Measurements from ENCODE around the gene EVC2. TPM values are rescaled to one million over a fixed set of nuclear protein-coding genes. Genes with fewer than 3 reads are reported as not detected.

Gene EVC2
- total and polyA plus RNA-seq, 12 donors, result 0.66 to 3.4 (median 1.7) TPM

DNA sequence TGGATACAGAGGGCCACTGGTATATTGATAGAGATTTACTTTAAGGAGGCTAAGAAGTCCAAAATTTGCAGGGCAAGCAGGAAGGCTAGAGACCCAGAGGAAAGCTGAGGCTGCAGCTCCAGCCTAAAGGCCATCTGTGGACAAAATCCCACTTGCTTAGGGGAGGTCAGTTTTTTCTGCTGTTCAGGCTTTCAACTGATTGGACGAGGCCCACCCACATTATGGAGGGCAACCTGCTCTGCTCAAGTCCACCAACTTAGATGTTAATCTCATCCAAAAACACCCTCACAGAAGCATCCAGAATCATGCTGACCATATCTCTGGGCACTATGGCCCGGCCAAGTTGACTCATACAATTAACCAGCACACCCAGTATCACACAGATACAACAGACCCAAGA, 176.3 kb downstream of the EVC2 start:
- 92 to 100% (median 99%) methylated on average over 1 to 2 of the region's 2 CpGs for WGBS, 4 donors

DNA sequence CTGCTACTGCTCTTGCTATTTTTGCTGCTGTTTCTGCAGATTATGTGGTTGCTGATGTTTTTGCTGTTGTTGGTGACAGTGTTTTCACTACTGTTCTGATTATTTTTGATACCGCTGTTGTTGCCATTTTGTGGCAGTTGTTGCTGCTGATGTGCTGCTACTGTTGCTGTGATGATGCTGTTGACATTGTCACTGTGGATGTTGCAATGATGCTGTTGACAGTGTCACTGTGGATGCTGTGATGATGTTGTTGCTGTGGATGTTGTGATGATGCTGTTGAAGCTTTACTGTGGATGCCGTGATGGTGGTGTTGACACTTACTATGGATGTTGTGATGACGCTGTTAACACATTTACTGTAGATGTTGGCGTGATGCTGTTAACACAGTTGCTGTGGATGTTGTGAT, 180.3 kb downstream of the EVC2 start:
- intact Hi-C loops (cut with DNase I), result no loop called here
- H3K36me3 ChIP-seq (replicated peaks in 1 of 2), result no peaks in the 10 kb centered on the region
- H3K9me3 ChIP-seq (replicated peaks in 1 of 3), result no peaks in the 10 kb centered on the region
- H3K4me3 ChIP-seq, result no peak overlapping the region
- WGBS, 4 donors, result 93 to 98% (median 94%) methylated on average over 4 of the region's 4 CpGs
- no peak for TF ChIP-seq POLR2A (IDR thresholded peaks at IDR 0.05)
- no peak for DNase-seq
- H3K27ac ChIP-seq, result no peak overlapping the region
- peaks cover 0 to 11% of the 10 kb centered on the region in 2 donors for H3K4me1 ChIP-seq (replicated peaks in 1 of 2)
- H3K27me3 ChIP-seq, result no peaks in the 10 kb centered on the region

More for the DNA sequence above, 176.3 kb downstream of the EVC2 start:
- H3K27me3 ChIP-seq, result no peaks in the 10 kb centered on the region
- H3K4me3 ChIP-seq, result no peak overlapping the region
- no peaks in the 10 kb centered on the region for H3K9me3 ChIP-seq (replicated peaks in 1 of 3)
- no peak overlapping the region for H3K27ac ChIP-seq
- no peaks in the 10 kb centered on the region for H3K36me3 ChIP-seq (replicated peaks in 1 of 2)
- intact Hi-C loops (cut with DNase I), result no loop called here
- TF ChIP-seq, protein P1, sequence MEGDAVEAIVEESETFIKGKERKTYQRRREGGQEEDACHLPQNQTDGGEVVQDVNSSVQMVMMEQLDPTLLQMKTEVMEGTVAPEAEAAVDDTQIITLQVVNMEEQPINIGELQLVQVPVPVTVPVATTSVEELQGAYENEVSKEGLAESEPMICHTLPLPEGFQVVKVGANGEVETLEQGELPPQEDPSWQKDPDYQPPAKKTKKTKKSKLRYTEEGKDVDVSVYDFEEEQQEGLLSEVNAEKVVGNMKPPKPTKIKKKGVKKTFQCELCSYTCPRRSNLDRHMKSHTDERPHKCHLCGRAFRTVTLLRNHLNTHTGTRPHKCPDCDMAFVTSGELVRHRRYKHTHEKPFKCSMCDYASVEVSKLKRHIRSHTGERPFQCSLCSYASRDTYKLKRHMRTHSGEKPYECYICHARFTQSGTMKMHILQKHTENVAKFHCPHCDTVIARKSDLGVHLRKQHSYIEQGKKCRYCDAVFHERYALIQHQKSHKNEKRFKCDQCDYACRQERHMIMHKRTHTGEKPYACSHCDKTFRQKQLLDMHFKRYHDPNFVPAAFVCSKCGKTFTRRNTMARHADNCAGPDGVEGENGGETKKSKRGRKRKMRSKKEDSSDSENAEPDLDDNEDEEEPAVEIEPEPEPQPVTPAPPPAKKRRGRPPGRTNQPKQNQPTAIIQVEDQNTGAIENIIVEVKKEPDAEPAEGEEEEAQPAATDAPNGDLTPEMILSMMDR (IDR thresholded peaks at IDR 0.05), result no peak
- no peak for TF ChIP-seq POLR2A (IDR thresholded peaks at IDR 0.05)
- no peak for DNase-seq
- H3K4me1 ChIP-seq (replicated peaks in 1 of 2), result no peaks in the 10 kb centered on the region

DNA sequence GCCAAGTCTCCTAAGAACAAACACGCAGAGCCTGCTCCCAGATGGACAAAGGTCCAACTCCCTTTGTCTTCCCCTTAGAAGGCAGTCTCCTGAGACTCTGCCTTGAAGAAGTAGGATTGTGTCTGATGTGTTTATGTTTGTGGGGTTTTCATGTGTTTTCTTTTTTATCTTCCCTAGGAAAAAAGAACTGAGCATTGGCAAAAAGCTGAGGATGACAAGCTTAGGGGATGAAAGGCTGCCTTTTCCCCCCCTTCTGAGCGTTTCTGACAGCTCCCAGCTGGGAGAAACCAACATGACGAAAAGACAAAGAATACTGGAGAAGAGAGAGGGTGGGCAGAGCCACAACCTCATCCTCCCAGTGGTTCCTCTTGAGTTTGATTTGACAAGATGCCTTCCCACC, 181.1 kb downstream of the EVC2 start:
- DNase-seq, result no peak
- intact Hi-C loops (cut with DNase I), result no loop called here
- Histone ChIP-seq H3K4me1 (replicated peaks in 1 of 2) (peaks cover 0 to 11% of the 10 kb centered on the region in 2 donors), H3K27me3 (no peaks in the 10 kb centered on the region), H3K27ac (no peak overlapping the region), H3K4me3 (no peak overlapping the region), H3K36me3 (replicated peaks in 1 of 2) (no peaks in the 10 kb centered on the region), H3K9me3 (replicated peaks in 1 of 3) (no peaks in the 10 kb centered on the region)
- no peak for TF ChIP-seq POLR2A (IDR thresholded peaks at IDR 0.05)
- TF ChIP-seq, protein P1 (IDR thresholded peaks at IDR 0.05), result no peak
- WGBS, 4 donors, result 54 to 86% (median 73%) methylated on average over 3 of the region's 3 CpGs

DNA sequence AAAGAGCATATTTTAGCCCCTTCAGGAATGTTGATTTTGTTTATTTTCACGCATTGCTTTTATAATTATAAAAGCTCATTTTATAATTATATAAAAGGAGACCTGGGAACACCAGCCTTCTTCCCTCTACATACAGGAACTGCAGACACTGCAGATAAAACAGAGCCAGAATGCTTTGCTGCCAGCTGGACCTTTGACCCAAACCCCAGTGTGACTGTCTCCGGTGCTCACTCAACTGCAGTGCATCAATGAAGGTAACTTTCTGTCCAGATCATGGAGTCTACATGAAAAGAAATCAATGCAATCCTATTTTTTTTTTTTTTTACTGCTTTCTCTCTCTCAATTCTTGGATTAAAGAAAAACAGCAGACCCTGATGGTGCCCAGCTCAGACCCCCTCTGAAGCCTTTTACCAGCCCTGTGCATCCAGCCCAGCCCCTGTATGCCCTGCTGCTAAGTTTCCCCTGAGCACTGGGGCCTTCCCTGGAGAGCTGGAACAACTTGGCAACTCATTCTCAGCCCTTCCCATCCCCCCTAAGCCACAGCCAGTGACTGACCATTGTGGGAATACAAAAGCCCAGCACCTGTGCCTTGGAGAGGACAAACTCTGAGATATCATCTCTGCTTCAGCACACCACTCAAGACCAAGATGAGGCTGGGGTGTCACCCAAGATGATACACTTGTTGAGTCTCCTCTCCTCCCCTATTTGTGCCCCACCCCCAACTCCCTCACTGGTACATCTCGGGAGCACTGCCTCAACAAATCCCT, 182.1 kb downstream of the EVC2 start:
- no peaks in the 10 kb centered on the region for H3K27me3 ChIP-seq
- no peaks in the 10 kb centered on the region for H3K9me3 ChIP-seq (replicated peaks in 1 of 3)
- H3K27ac ChIP-seq, result no peak overlapping the region
- H3K4me1 ChIP-seq (replicated peaks in 1 of 2), result peaks cover 0 to 11% of the 10 kb centered on the region in 2 donors
- no peak overlapping the region for H3K4me3 ChIP-seq
- H3K36me3 ChIP-seq (replicated peaks in 1 of 2), result no peaks in the 10 kb centered on the region
- WGBS, 4 donors, result 77 to 83% (median 80%) methylated on average over 3 of the region's 3 CpGs
- DNase-seq, result no peak
- no peak for TF ChIP-seq POLR2A (IDR thresholded peaks at IDR 0.05)
- TF ChIP-seq, protein P1 (IDR thresholded peaks at IDR 0.05), result no peak
- intact Hi-C loops (cut with DNase I), result no loop called here
